ENCODE results near the gene MMP24OS. TPM values are rescaled to one million over a fixed set of nuclear protein-coding genes. Genes with fewer than 3 reads are reported as not detected.

The MMP24OS gene
- polyA plus RNA-seq, 3 donors, result 9.5 to 43.9 (median 9.6) TPM

GRCh38 chr20:35290887-35291417 lies 13.0 kb upstream of the MMP24OS start:
- H3K9ac ChIP-seq (ENCODE audit: insufficient read depth, low read length, poor library complexity, severe bottlenecking), result no peak overlapping the region
- H3K79me2 ChIP-seq (ENCODE audit: insufficient read depth, low read length), result no peaks in the 10 kb centered on the region
- Mint-ChIP-seq H3K4me3 (no peak overlapping the region), H3K9me3 (no peaks in the 10 kb centered on the region), H3K36me3 (no peaks in the 10 kb centered on the region), H3K4me1 (no peaks in the 10 kb centered on the region), H3K27ac (no peak overlapping the region), H3K27me3 (ENCODE audit: low read depth in 3 of 3) (peaks cover 2 to 10% (median 5%) of the 10 kb centered on the region in 3 donors)
- no peaks in the 10 kb centered on the region for H3K4me1 ChIP-seq (ENCODE audit: control insufficient read depth in 1 of 2, insufficient read depth in 2 of 2, low read length in 2 of 2)
- intact Hi-C loops (cut with micrococcal nuclease), result no loop called here
- H3K9me3 ChIP-seq (replicated peaks in 1 of 2; ENCODE audit: control insufficient read depth in 1 of 2, insufficient read depth in 1 of 2, low read length in 2 of 2), result no peaks in the 10 kb centered on the region
- no peak overlapping the region for H2AFZ ChIP-seq (ENCODE audit: insufficient read depth, low read depth, low read length, poor library complexity, severe bottlenecking)
- TF ChIP-seq CTCF (IDR thresholded peaks at IDR 0.05), result no peak
- no peak overlapping the region for H3K4me3 ChIP-seq (replicated peaks in 1 of 3; ENCODE audit: low read depth in 2 of 3, low read length in 3 of 3)
- no peaks in the 10 kb centered on the region for H3K36me3 ChIP-seq (replicated peaks in 1 of 2; ENCODE audit: control insufficient read depth in 1 of 2, insufficient read depth in 2 of 2, low read length in 2 of 2)
- H3K4me2 ChIP-seq (replicated peaks; ENCODE audit: extremely low read depth, low read length, poor library complexity, severe bottlenecking), result no peak overlapping the region
- 89% methylated on average over 5 of the region's 7 CpGs for WGBS (ENCODE audit: insufficient coverage)
- H3K27me3 ChIP-seq (ENCODE audit: control insufficient read depth in 2 of 2, insufficient read depth in 2 of 2, low read length in 2 of 2), result no peaks in the 10 kb centered on the region
- H3K27ac ChIP-seq (ENCODE audit: low read depth in 1 of 2, low read length in 2 of 2), result no peak overlapping the region
- H4K20me1 ChIP-seq (ENCODE audit: insufficient read depth, low read length), result no peaks in the 10 kb centered on the region
- no peak for DNase-seq

- Mint-ChIP-seq H3K4me1 (peaks cover 4% of the 10 kb centered on the region), H3K36me3 (no peaks in the 10 kb centered on the region), H3K9me3 (no peaks in the 10 kb centered on the region), H3K4me3 (no peak overlapping the region), H3K27ac (no peak overlapping the region), H3K27me3 (ENCODE audit: low read depth in 3 of 3) (peaks cover 3 to 10% (median 7%) of the 10 kb centered on the region in 3 donors)
- no peak overlapping the region for H3K27ac ChIP-seq (ENCODE audit: low read depth in 1 of 2, low read length in 2 of 2)
- H4K20me1 ChIP-seq (ENCODE audit: insufficient read depth, low read length), result no peaks in the 10 kb centered on the region
- intact Hi-C loops (cut with micrococcal nuclease), result no loop called here
- peaks cover 0 to under 1% of the 10 kb centered on the region in 2 donors for H3K4me1 ChIP-seq (ENCODE audit: control insufficient read depth in 1 of 2, insufficient read depth in 2 of 2, low read length in 2 of 2)
- no peaks in the 10 kb centered on the region for H3K36me3 ChIP-seq (replicated peaks in 1 of 2; ENCODE audit: control insufficient read depth in 1 of 2, insufficient read depth in 2 of 2, low read length in 2 of 2)
- no peak overlapping the region for H3K9ac ChIP-seq (ENCODE audit: insufficient read depth, low read length, poor library complexity, severe bottlenecking)
- 98% methylated on average over 6 of the region's 7 CpGs for WGBS (ENCODE audit: insufficient coverage)
- no peak for TF ChIP-seq CTCF (IDR thresholded peaks at IDR 0.05)
- no peaks in the 10 kb centered on the region for H3K79me2 ChIP-seq (ENCODE audit: insufficient read depth, low read length)
- H2AFZ ChIP-seq (ENCODE audit: insufficient read depth, low read depth, low read length, poor library complexity, severe bottlenecking), result no peak overlapping the region
- no peaks in the 10 kb centered on the region for H3K27me3 ChIP-seq (ENCODE audit: control insufficient read depth in 2 of 2, insufficient read depth in 2 of 2, low read length in 2 of 2)
- H3K9me3 ChIP-seq (replicated peaks in 1 of 2; ENCODE audit: control insufficient read depth in 1 of 2, insufficient read depth in 1 of 2, low read length in 2 of 2), result no peaks in the 10 kb centered on the region
- no peak overlapping the region for H3K4me3 ChIP-seq (replicated peaks in 1 of 3; ENCODE audit: low read depth in 2 of 3, low read length in 3 of 3)
- DNase-seq, result no peak
- H3K4me2 ChIP-seq (replicated peaks; ENCODE audit: extremely low read depth, low read length, poor library complexity, severe bottlenecking), result no peak overlapping the region
Observed at GRCh38 chr20:35290186-35290886, 12.4 kb upstream of the MMP24OS start.
